Skeletal muscle tissue (tissue), 4 donors: ENCODE measurements around the gene RAB5A. TPM values are rescaled to one million over a fixed set of nuclear protein-coding genes. Genes with fewer than 3 reads are reported as not detected.
"Not testable (repeated sequence)": the region's sequence is repeated elsewhere in the genome, so short reads cannot be mapped to it uniquely, and the experiment has no call there.

Source experiments
- H3K27ac ChIP-seq: one replicate; pipeline ENCODE4 v1.7.0; 2013; ENCODE audit warnings: mild to moderate bottlenecking, low read depth, low read length, inconsistent platforms
- H3K27me3 ChIP-seq, 3 donors: one replicate each; pipeline ENCODE4 v1.7.0; 2013; ENCODE audit warnings: low read length in 3 of 3; ENCODE audit not compliant: control insufficient read depth in 3 of 3, insufficient read depth in 3 of 3
- H3K36me3 ChIP-seq, 3 donors: one replicate each; pipeline ENCODE4 v1.7.0; 2013; ENCODE audit warnings: low read length in 3 of 3; ENCODE audit not compliant: control insufficient read depth in 3 of 3, insufficient read depth in 3 of 3
- H3K4me1 ChIP-seq, 3 donors: one replicate each; pipeline ENCODE4 v1.7.0; 2013; ENCODE audit warnings: low read length in 3 of 3, mild to moderate bottlenecking in 3 of 3; ENCODE audit not compliant: control insufficient read depth in 3 of 3, insufficient read depth in 3 of 3
- H3K4me3 ChIP-seq, 3 donors: one replicate each; pipeline ENCODE4 v1.7.0; 2013; ENCODE audit warnings: low read length in 3 of 3
- H3K9ac ChIP-seq, 3 donors: one replicate each; pipeline ENCODE4 v1.7.0; 2013; ENCODE audit warnings: low read length in 3 of 3, mild to moderate bottlenecking in 3 of 3, moderate library complexity in 2 of 3, low read depth in 1 of 3
- H3K9me3 ChIP-seq, 3 donors: one replicate each; pipeline ENCODE4 v1.7.0; 2013; ENCODE audit warnings: low read length in 3 of 3; ENCODE audit not compliant: control insufficient read depth in 3 of 3
- total RNA-seq: library from RNA; depleted of rRNA; stranded (reverse); fragments of >200 nt; gene quantifications from one replicate; pipeline ENCODE4 v1.2.3, GENCODE V29; 2014
- donor health status: Osteomylitis.

The RAB5A gene
- total RNA-seq, 1 donor from 2014 or later = 38.6 TPM

- H3K9me3 ChIP-seq = no peaks in the 10 kb centered on the region
- H3K27ac ChIP-seq = peak overlapping the region; percentile 98
- peak overlapping the region; percentile 82 to 97 (median 96) for H3K9ac ChIP-seq
- peaks cover 0 to 5% (median 2%) of the 10 kb centered on the region in 3 donors for H3K36me3 ChIP-seq
- H3K4me1 ChIP-seq = peaks cover 8 to 22% (median 10%) of the 10 kb centered on the region in 3 donors
- peak overlapping the region; percentile 94 to 98 (median 96) for H3K4me3 ChIP-seq
- H3K27me3 ChIP-seq = no peaks in the 10 kb centered on the region
These were observed 697 bp upstream of the RAB5A start for GRCh38 chr3:19945969-19946831.

- peak overlapping the region; percentile 96 to 97 (median 97) for H3K9ac ChIP-seq
- peaks cover 8 to 22% (median 10%) of the 10 kb centered on the region in 3 donors for H3K4me1 ChIP-seq
- peak overlapping the region; percentile 94 to 98 (median 96) for H3K4me3 ChIP-seq
- peak overlapping the region; percentile 98 for H3K27ac ChIP-seq
- no peaks in the 10 kb centered on the region for H3K9me3 ChIP-seq
- H3K27me3 ChIP-seq = no peaks in the 10 kb centered on the region
- H3K36me3 ChIP-seq = peaks cover 4 to 7% (median 5%) of the 10 kb centered on the region in 3 donors
These were observed 790 bp downstream of the RAB5A start for GRCh38 chr3:19947549-19948225.

GRCh38 chr3:19948226-19948591 lies 1.3 kb downstream of the RAB5A start:
- peaks cover 4 to 7% (median 5%) of the 10 kb centered on the region in 3 donors for H3K36me3 ChIP-seq
- peak overlapping the region; percentile 94 to 98 (median 96) for H3K4me3 ChIP-seq
- H3K27me3 ChIP-seq = no peaks in the 10 kb centered on the region
- peak overlapping the region; percentile 98 for H3K27ac ChIP-seq
- H3K9ac ChIP-seq = peak overlapping the region; percentile 96 to 97 (median 97)
- peaks cover 8 to 22% (median 10%) of the 10 kb centered on the region in 3 donors for H3K4me1 ChIP-seq
- H3K9me3 ChIP-seq = no peaks in the 10 kb centered on the region

DNA sequence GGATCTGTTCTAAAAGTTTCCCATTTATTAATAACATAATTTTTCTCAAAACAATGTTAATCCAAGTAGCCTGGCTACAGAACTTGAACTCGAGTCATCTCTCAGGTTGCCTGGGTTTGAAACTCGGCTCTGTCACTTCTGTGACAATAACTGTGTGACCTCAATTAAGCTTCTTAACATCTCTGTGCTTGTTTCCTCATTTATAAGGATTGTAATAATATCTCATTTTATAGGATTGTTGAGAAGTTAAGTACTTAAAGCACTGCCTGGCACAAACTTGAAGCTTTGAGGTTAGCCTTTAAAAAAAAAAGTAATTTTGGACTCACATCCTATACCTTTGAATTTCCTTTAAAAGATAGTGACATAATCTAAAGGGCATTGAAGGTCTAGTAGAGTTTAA lies 3.4 kb downstream of the RAB5A start:
- Histone ChIP-seq H3K27me3 (no peaks in the 10 kb centered on the region), H3K27ac (no peak overlapping the region), H3K36me3 (peaks cover 5 to 19% (median 9%) of the 10 kb centered on the region in 3 donors), H3K9me3 (no peaks in the 10 kb centered on the region), H3K4me1 (peaks cover 8 to 22% (median 15%) of the 10 kb centered on the region in 3 donors), H3K9ac (no peak overlapping the region), H3K4me3 (no peak overlapping the region)

DNA sequence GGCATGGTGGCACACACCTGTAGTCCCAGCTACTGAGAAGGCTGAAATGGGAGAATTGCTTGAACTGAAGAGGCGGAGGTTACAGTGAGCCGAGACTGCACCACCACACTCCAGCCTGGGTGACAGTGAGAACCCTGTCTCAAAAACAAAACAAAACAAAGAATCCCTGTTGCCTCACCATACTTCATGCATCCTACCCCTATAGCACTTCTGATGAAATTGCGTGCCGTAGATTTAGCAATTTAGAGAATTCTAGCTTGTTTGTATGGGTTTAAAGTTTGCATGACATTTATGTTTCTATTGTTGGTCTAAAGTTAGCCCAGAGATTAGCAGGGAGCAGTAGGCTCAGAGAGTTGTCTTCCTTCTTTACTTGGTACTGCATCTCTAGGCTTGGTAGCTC lies 7.8 kb downstream of the RAB5A start:
- Histone ChIP-seq H3K4me1 (peaks cover 0 to 5% (median 4%) of the 10 kb centered on the region in 3 donors), H3K27ac (no peak overlapping the region), H3K4me3 (no peak overlapping the region)

DNA sequence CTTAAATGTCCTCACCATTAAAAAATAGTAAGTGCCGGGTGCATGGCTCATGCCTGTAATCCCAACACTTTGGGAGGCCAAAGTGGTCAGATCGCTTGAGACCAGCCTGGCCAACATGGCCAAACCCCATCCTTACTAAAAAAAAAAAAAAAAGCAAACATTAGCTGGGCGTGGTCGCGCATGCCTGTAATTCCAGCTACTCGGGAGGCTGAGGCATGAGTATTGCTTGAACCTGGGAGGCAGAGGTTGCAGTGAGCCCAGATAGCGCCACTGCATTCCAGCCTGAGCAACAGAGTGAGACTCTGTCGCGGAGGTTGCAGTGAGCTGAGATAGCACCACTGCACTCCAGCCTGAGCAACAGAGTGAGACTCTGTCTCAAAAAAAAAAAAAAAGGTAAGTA lies 10.5 kb downstream of the RAB5A start:
- not testable (repeated sequence) for H3K27ac ChIP-seq, H3K9ac ChIP-seq, H3K4me3 ChIP-seq, H3K9me3 ChIP-seq, H3K27me3 ChIP-seq
- peaks cover 0 to 11% (median 0%) of the 10 kb centered on the region in 3 donors for H3K4me1 ChIP-seq
- peaks cover 0 to 11% (median 6%) of the 10 kb centered on the region in 3 donors for H3K36me3 ChIP-seq

More for the DNA sequence above, 7.8 kb downstream of the RAB5A start:
- no peaks in the 10 kb centered on the region for H3K27me3 ChIP-seq
- H3K9ac ChIP-seq = no peak overlapping the region
- no peaks in the 10 kb centered on the region for H3K9me3 ChIP-seq
- H3K36me3 ChIP-seq = peaks cover 0 to 19% (median 9%) of the 10 kb centered on the region in 3 donors

DNA sequence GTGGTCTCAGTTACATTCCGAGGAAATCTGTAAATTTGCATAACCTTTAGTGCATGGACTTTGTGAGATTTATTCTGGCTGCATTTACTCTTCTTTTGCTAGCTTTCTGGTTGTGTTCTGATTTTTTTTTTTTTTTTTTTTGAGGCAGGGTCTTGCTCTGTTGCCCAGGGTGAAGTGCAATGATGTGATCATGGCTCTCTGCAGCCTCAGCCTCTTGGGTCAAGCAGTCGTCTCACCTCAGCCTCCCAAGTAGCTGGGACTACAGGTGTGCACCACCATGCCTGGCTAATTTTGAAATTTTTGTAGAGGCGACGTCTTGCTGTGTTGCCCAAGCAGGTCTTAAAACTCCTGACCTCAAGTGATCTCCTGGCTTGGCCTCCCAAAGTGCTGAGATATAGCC lies 12.6 kb downstream of the RAB5A start:
- peaks cover 0 to 11% (median 0%) of the 10 kb centered on the region in 3 donors for H3K4me1 ChIP-seq
- peaks cover 0 to 5% (median 4%) of the 10 kb centered on the region in 3 donors for H3K36me3 ChIP-seq

DNA sequence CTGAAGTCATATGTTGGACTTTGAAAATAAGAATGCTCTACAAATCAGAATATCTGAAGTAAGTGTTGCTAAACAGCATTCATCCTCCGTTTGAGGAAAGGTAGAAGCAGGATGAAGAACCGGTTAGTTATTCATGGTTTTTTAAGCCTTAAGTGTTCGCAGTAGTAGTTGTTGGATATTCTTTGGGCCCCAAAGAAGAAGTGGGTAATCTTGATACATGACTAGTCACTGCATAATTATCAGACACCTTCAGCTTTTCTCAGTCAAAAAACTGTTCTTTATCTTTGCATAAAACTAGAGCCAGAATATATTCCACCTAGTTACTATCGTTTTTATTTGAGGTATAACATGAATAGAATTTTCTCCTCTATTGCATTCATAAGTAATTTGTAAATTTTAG lies 13.8 kb downstream of the RAB5A start:
- no peak overlapping the region for H3K4me3 ChIP-seq
- peaks cover 0 to 7% (median 0%) of the 10 kb centered on the region in 3 donors for H3K4me1 ChIP-seq
- H3K9ac ChIP-seq = no peak overlapping the region
- H3K27ac ChIP-seq = no peak overlapping the region
- H3K27me3 ChIP-seq = no peaks in the 10 kb centered on the region
- H3K36me3 ChIP-seq = no peaks in the 10 kb centered on the region
- H3K9me3 ChIP-seq = no peaks in the 10 kb centered on the region

More for the DNA sequence above, 12.6 kb downstream of the RAB5A start:
- Histone ChIP-seq H3K9ac (no peak overlapping the region), H3K27ac (no peak overlapping the region), H3K9me3 (no peaks in the 10 kb centered on the region), H3K27me3 (no peaks in the 10 kb centered on the region), H3K4me3 (no peak overlapping the region)

- H3K4me1 ChIP-seq = peaks cover 0 to 7% (median 0%) of the 10 kb centered on the region in 3 donors
- no peaks in the 10 kb centered on the region for H3K9me3 ChIP-seq
- no peaks in the 10 kb centered on the region for H3K36me3 ChIP-seq
- H3K27me3 ChIP-seq = no peaks in the 10 kb centered on the region
- no peak overlapping the region for H3K27ac ChIP-seq
- no peak overlapping the region for H3K9ac ChIP-seq
- no peak overlapping the region for H3K4me3 ChIP-seq
These were observed 15.1 kb downstream of the RAB5A start for GRCh38 chr3:19961960-19962359.

GRCh38 chr3:19967208-19967607 lies 20.3 kb downstream of the RAB5A start:
- Histone ChIP-seq H3K27ac (no peak overlapping the region), H3K36me3 (no peaks in the 10 kb centered on the region), H3K27me3 (no peaks in the 10 kb centered on the region), H3K9ac (no peak overlapping the region), H3K9me3 (no peaks in the 10 kb centered on the region), H3K4me3 (no peak overlapping the region), H3K4me1 (peaks cover 0 to 2% (median 0%) of the 10 kb centered on the region in 3 donors)
